HCT116 (cell line): ENCODE results near the gene SHANK1. TPM values are rescaled to one million over a fixed set of nuclear protein-coding genes. Genes with fewer than 3 reads are reported as not detected.

Source experiments
- ATAC-seq: fragments of 200-7000 bp; cut with Tn5 transposase; 2 replicates; pipeline ENCODE4 v1.9.1; 2020; ENCODE audit warnings: mild to moderate bottlenecking, moderate library complexity
- BruUV-seq: library from RNA; stranded (reverse); fragments of 400-500 nt; replicated peaks from 2 replicates; lab custom pipeline; 2021; lab: Mats Ljungman, UMichigan
- CTCF ChIA-PET: fragments of 300-600 bp; sonication (Branson Sonifier 250); formaldehyde crosslinking; loops from one replicate; lab custom pipeline; 2021; ENCODE audit warnings: antibody characterized with exemption; lab: Charles Lee
- POLR2A ChIA-PET: fragments of 300-600, 350-600 bp; sonication (Branson Sonifier 250); formaldehyde crosslinking; loops from one replicate; lab custom pipeline; 2021; ENCODE audit warnings: antibody characterized with exemption; lab: Charles Lee
- RAD21 ChIA-PET, 2 experiments: fragments of 300-600 bp; sonication (Branson Sonifier 250); formaldehyde crosslinking; loops; one replicate each; lab custom pipeline; 2023; ENCODE audit warnings: low total read pairs in 2 of 2; ENCODE audit not compliant: uncharacterized antibody in 2 of 2, unreplicated experiment in 2 of 2, low non-redundant PET in 1 of 2; lab: Charles Lee
- DNase-seq: peaks from one replicate; pipeline ENCODE4 v3.0.0-alpha.2; 2010; ENCODE audit warnings: low read depth, low spot score
- H2AFZ ChIP-seq: fragments of 200-600 bp; shearing (Covaris generic), sonication (generic); 2 replicates; pipeline ENCODE4 v1.6.1; 2017; ENCODE audit warnings: low read depth, mixed run types, mixed read lengths, antibody characterized with exemption, low read length; ENCODE audit not compliant: poor library complexity, severe bottlenecking
- H3K27ac ChIP-seq: 2 replicates; pipeline ENCODE4 v1.5.1; 2012; ENCODE audit warnings: low read depth, low read length
- H3K27me3 ChIP-seq: fragments of 200-600 bp; sonication (generic); 2 replicates; pipeline ENCODE4 v1.6.1; 2016; ENCODE audit warnings: mixed run types, low read length, mixed read lengths; ENCODE audit not compliant: insufficient read depth
- H3K36me3 ChIP-seq, 2 experiments: fragments of 200-500 bp in 1 of 2; fragments of 200-600 bp in 1 of 2; sonication (Bioruptor generic) in 1 of 2; sonication (generic) in 1 of 2; 2 replicates each; pipeline versions ENCODE4 v1.5.1 to v1.6.1; 2014 to 2016; ENCODE audit warnings: low read length in 2 of 2, inconsistent platforms in 1 of 2, mixed read lengths in 1 of 2, mixed run types in 1 of 2; ENCODE audit not compliant: insufficient read depth in 2 of 2, control insufficient read depth in 1 of 2
- H3K4me1 ChIP-seq, 2 experiments: fragments of 200-600 bp in 1 of 2; sonication (generic) in 1 of 2; 2 replicates each; pipeline versions ENCODE4 v1.5.1 to v1.6.1; 2012 to 2017; ENCODE audit warnings: low read length in 2 of 2, inconsistent platforms in 1 of 2, mild to moderate bottlenecking in 1 of 2, mixed read lengths in 1 of 2, mixed run types in 1 of 2, moderate library complexity in 1 of 2; ENCODE audit not compliant: insufficient read depth in 2 of 2, control insufficient read depth in 1 of 2
- H3K4me2 ChIP-seq: fragments of 200-600 bp; sonication (generic); 2 replicates; pipeline ENCODE4 v1.6.1; 2017; ENCODE audit warnings: mixed run types, low read length, mixed read lengths
- H3K4me3 ChIP-seq, 2 experiments: fragments of 200-600 bp in 1 of 2; sonication (generic) in 1 of 2; replicated peaks in 1 of 2; 2 replicates each; pipeline ENCODE4 v1.5.1; 2011 to 2016; ENCODE audit warnings: low read length in 2 of 2, control low read depth in 1 of 2, low read depth in 1 of 2, mild to moderate bottlenecking in 1 of 2, mixed read lengths in 1 of 2, mixed run types in 1 of 2
- H3K79me2 ChIP-seq: fragments of 200-600 bp; sonication (generic); 2 replicates; pipeline ENCODE4 v1.6.1; 2017; ENCODE audit warnings: mild to moderate bottlenecking, mixed run types, low read length, moderate library complexity, mixed read lengths; ENCODE audit not compliant: insufficient read depth
- H3K9ac ChIP-seq: fragments of 200-600 bp; sonication (generic); 2 replicates; pipeline ENCODE4 v1.6.1; 2016; ENCODE audit warnings: low read length, mixed read lengths
- H3K9me2 ChIP-seq: fragments of 200-600 bp; sonication (generic), shearing (Covaris generic); 2 replicates; pipeline ENCODE4 v1.6.1; 2017; ENCODE audit warnings: mixed run types, mild to moderate bottlenecking, moderate library complexity; ENCODE audit not compliant: insufficient read depth
- H3K9me3 ChIP-seq, 2 experiments: fragments of 200-500 bp in 1 of 2; fragments of 200-600 bp in 1 of 2; sonication (Bioruptor generic) in 1 of 2; sonication (generic) in 1 of 2; 2 replicates each; pipeline ENCODE4 v1.6.1; 2014 to 2017; ENCODE audit warnings: low read length in 2 of 2, mixed read lengths in 2 of 2, inconsistent platforms in 1 of 2, low read depth in 1 of 2, mild to moderate bottlenecking in 1 of 2, mixed run types in 1 of 2, moderate library complexity in 1 of 2; ENCODE audit not compliant: control insufficient read depth in 1 of 2, insufficient read depth in 1 of 2
- H4K20me1 ChIP-seq: fragments of 200-600 bp; sonication (generic), shearing (Covaris generic); 2 replicates; pipeline ENCODE4 v1.6.1; 2017; ENCODE audit warnings: mixed run types, mild to moderate bottlenecking, moderate library complexity; ENCODE audit not compliant: insufficient read depth
- CBX3 ChIP-seq: IDR thresholded peaks from 2 replicates; pipeline ENCODE4 v1.6.1; 2012; ENCODE audit warnings: low read depth
- CEBPB ChIP-seq: IDR thresholded peaks from 2 replicates; pipeline ENCODE4 v1.6.1; 2012; ENCODE audit warnings: low read depth
- EZH2 ChIP-seq: fragments of 200-600 bp; sonication (generic); IDR thresholded peaks from 2 replicates; pipeline ENCODE4 v1.6.1; 2017; ENCODE audit warnings: antibody characterized with exemption, mixed run types
- EZH2phosphoT487 ChIP-seq: fragments of 200-600 bp; IDR thresholded peaks from 2 replicates; pipeline ENCODE4 v1.6.1; 2018; ENCODE audit warnings: antibody characterized with exemption, borderline replicate concordance
- FOSL1 ChIP-seq: IDR thresholded peaks from 2 replicates; pipeline ENCODE4 v1.6.1; 2012; ENCODE audit warnings: low read depth
- POLR2A ChIP-seq: IDR thresholded peaks from 2 replicates; pipeline ENCODE4 v1.7.0; 2011; ENCODE audit warnings: borderline replicate concordance; ENCODE audit not compliant: insufficient read depth, insufficient read length; ENCODE audit errors: extremely low read depth
- POLR2AphosphoS5 ChIP-seq: IDR thresholded peaks from 2 replicates; pipeline ENCODE4 v1.6.1; 2011; ENCODE audit warnings: mild to moderate bottlenecking, low read depth, low read length, moderate library complexity
- SIN3A ChIP-seq: IDR thresholded peaks from 2 replicates; pipeline ENCODE4 v1.6.1; 2012; ENCODE audit warnings: low read depth
- SRF ChIP-seq: IDR thresholded peaks from 2 replicates; pipeline ENCODE4 v1.6.1; 2012; ENCODE audit warnings: low read depth
- YY1 ChIP-seq: IDR thresholded peaks from 2 replicates; pipeline ENCODE4 v1.6.1; 2011; ENCODE audit warnings: low read length, low read depth, moderate library complexity, mild to moderate bottlenecking; ENCODE audit not compliant: insufficient replicate concordance; ENCODE audit errors: extremely low read depth
- ZNF274 ChIP-seq: fragments of 200-500 bp; sonication (Bioruptor generic); IDR thresholded peaks from 2 replicates; pipeline ENCODE4 v1.6.1; 2014; ENCODE audit warnings: mild to moderate bottlenecking, low read depth, low read length, inconsistent platforms
- intact Hi-C: fragments of 100-400 bp; cut with micrococcal nuclease; formaldehyde crosslinking; loops from 2 replicates; pipeline ENCODE4 v1.10.0; 2022
- total RNA-seq: library from RNA; stranded (reverse); gene quantifications from one replicate; pipeline ENCODE4 v1.2.1, GENCODE V29; 2021; ENCODE audit not compliant: unreplicated experiment
- TF ChIP-seq, protein P1 (sequence below): IDR thresholded peaks from 2 replicates; pipeline ENCODE4 v1.6.1; 2011; ENCODE audit warnings: mild to moderate bottlenecking, low read length, moderate library complexity; ENCODE audit not compliant: insufficient replicate concordance; ENCODE audit errors: extremely low read depth
- TF ChIP-seq, protein P2 (sequence below): IDR thresholded peaks from 2 replicates; pipeline ENCODE4 v1.6.1; 2012
- TF ChIP-seq, protein P3 (sequence below), 3 experiments: fragments of 200-600 bp in 1 of 3; sonication (generic) in 1 of 3; IDR thresholded peaks in 2 of 3; conservative IDR thresholded peaks in 1 of 3; 2 replicates each; pipeline ENCODE4 v1.5.1; 2012 to 2017; ENCODE audit warnings: low read depth in 2 of 3, low read length in 2 of 3, antibody characterized with exemption in 1 of 3, borderline replicate concordance in 1 of 3, control low read depth in 1 of 3, mild to moderate bottlenecking in 1 of 3, mixed read lengths in 1 of 3, mixed run types in 1 of 3, moderate library complexity in 1 of 3; ENCODE audit not compliant: insufficient read depth in 1 of 3

SHANK1 gene
- total RNA-seq, 1 experiment from 2014 or later, result 3.0 TPM

DNA sequence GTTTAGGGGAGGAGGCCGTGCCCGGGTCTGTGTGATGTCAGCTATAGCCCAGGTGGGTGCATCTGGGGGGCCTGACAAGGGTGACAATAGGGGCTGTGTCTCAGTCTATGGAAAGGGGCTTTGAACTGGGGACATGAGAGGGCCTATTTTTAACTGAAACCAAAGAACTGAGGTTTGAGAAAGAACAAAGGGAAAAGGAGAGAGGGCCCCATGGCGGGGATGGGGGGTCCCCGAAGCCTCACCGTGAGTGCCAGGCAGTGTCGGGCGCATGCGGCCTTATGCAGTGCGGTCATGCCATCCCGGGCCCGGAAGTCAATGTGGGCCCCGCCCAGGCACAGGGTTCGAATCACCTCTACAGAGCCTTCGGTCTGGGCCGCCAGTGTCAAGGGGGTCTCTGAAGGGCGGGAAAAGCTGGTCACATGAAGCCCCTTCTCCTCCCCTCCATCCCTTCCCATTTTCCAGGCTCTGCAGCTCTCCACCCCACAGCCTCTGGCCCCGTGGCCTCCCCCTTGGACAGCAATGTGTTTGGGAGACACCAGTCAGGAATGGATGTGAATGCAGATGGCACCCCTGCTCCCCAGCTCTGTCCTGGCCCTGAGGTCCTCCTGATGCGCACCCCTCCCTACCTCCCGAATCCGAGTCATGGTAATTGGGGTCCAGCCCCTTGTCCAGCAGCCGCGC lies 5.9 kb downstream of the SHANK1 start:
- H2AFZ ChIP-seq, result no peak overlapping the region
- no peaks in the 10 kb centered on the region for H3K9me2 ChIP-seq
- no peaks in the 10 kb centered on the region for H3K36me3 ChIP-seq
- no peak for TF ChIP-seq POLR2AphosphoS5
- TF ChIP-seq, protein P1, sequence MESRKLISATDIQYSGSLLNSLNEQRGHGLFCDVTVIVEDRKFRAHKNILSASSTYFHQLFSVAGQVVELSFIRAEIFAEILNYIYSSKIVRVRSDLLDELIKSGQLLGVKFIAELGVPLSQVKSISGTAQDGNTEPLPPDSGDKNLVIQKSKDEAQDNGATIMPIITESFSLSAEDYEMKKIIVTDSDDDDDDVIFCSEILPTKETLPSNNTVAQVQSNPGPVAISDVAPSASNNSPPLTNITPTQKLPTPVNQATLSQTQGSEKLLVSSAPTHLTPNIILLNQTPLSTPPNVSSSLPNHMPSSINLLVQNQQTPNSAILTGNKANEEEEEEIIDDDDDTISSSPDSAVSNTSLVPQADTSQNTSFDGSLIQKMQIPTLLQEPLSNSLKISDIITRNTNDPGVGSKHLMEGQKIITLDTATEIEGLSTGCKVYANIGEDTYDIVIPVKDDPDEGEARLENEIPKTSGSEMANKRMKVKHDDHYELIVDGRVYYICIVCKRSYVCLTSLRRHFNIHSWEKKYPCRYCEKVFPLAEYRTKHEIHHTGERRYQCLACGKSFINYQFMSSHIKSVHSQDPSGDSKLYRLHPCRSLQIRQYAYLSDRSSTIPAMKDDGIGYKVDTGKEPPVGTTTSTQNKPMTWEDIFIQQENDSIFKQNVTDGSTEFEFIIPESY, result no peak
- no peak for TF ChIP-seq SIN3A
- no peak for TF ChIP-seq FOSL1
- TF ChIP-seq, protein P2, sequence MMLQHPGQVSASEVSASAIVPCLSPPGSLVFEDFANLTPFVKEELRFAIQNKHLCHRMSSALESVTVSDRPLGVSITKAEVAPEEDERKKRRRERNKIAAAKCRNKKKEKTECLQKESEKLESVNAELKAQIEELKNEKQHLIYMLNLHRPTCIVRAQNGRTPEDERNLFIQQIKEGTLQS, result no peak
- TF ChIP-seq POLR2A, result no peak
- TF ChIP-seq YY1, result no peak
- no peak for TF ChIP-seq ZNF274
- no peak for TF ChIP-seq EZH2
- no peak for TF ChIP-seq EZH2phosphoT487
- no peak for TF ChIP-seq SRF
- no peak for TF ChIP-seq CEBPB
- TF ChIP-seq, protein P3, sequence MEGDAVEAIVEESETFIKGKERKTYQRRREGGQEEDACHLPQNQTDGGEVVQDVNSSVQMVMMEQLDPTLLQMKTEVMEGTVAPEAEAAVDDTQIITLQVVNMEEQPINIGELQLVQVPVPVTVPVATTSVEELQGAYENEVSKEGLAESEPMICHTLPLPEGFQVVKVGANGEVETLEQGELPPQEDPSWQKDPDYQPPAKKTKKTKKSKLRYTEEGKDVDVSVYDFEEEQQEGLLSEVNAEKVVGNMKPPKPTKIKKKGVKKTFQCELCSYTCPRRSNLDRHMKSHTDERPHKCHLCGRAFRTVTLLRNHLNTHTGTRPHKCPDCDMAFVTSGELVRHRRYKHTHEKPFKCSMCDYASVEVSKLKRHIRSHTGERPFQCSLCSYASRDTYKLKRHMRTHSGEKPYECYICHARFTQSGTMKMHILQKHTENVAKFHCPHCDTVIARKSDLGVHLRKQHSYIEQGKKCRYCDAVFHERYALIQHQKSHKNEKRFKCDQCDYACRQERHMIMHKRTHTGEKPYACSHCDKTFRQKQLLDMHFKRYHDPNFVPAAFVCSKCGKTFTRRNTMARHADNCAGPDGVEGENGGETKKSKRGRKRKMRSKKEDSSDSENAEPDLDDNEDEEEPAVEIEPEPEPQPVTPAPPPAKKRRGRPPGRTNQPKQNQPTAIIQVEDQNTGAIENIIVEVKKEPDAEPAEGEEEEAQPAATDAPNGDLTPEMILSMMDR (IDR thresholded peaks at IDR 0.05 in 2 of 3, conservative IDR thresholded peaks at IDR 0.05 in 1 of 3; ENCODE audit: borderline replicate concordance in 1 of 3, insufficient read depth in 1 of 3, low read depth in 2 of 3, low read length in 2 of 3), result no peak
- no peak for TF ChIP-seq CBX3
- H3K79me2 ChIP-seq, result no peaks in the 10 kb centered on the region
- intact Hi-C loops, result no loop called here
- ChIA-PET CTCF (interaction anchor here (0.6 kb wide), 1 partner anchor 11 kb away, joined by 9 read pairs; no protein-coding TSS in a partner anchor), RAD21 (no interaction called here), POLR2A (no interaction called here)
- no peaks in the 10 kb centered on the region for H3K27me3 ChIP-seq
- no peak overlapping the region for H3K4me2 ChIP-seq
- no peak overlapping the region for H3K9ac ChIP-seq
- no TSS peak for BruUV-seq
- no peaks in the 10 kb centered on the region for H4K20me1 ChIP-seq
- H3K27ac ChIP-seq, result no peak overlapping the region
- DNase-seq, result no peak
- no peak overlapping the region for H3K4me3 ChIP-seq
- H3K9me3 ChIP-seq, result no peaks in the 10 kb centered on the region
- ATAC-seq, result no peak
- H3K4me1 ChIP-seq, result peaks cover 0 to 8% of the 10 kb centered on the region in 2 experiments; a peak in 3 of 4 replicates
